ENCODE data around the gene SLC10A7.

The SLC10A7 gene

DNA sequence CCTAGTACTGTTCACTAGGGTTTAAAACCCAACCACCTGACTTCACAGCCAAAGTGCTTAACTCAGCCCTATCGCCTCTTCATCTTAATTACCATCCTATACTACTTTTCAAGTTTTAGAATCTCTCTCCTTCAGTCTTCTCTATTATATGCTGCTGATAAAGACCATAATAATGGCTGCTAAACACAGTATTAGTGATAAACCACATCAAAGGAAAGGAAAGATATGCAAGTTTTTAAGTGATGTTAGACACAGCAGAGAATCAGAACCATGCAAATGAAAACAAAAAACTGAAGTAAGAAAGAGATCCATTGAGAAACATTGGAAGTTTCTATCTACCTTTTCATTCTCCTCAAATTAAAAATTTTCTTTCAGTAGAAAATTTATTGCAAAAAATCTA is 206.6 kb downstream of the SLC10A7 start:
- DNase-seq (ENCODE audit: low read depth in 1 of 2, low spot score in 1 of 2) = no peak

DNA sequence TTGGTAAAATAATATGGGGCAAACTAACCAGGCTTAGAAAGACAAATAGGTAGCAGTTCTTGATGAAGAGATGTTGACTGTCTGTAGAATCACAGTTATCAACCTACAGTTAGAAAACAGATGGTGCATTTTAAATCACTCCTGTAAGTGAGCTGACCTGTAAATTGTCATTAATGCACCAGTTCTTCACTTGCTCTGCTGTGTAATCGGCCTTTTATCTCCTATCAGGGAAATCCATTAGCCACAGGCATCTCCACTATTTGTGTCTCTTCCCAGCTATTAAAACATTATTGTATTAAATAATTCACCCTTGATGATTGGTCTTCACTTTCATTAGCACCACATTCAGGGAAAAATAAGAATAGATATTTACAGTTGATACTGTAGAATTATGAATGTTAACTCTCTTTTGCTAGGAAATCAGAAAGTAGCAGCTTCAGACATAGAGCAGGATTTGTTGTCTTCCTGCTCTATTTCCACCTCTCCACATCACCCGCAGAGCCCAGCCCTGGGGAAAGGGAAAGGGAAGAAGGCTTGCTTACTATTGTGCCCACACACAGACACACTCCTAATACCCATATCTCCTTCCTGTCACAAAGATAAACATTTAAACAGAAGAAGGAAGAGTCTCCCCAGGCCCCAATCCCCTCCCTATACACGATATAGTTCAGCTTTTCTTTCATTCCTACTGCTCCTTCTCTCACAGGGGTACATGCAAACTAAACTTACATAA is 210.3 kb downstream of the SLC10A7 start:
- no peak for DNase-seq (ENCODE audit: low read depth in 1 of 2, low spot score in 1 of 2)

DNA sequence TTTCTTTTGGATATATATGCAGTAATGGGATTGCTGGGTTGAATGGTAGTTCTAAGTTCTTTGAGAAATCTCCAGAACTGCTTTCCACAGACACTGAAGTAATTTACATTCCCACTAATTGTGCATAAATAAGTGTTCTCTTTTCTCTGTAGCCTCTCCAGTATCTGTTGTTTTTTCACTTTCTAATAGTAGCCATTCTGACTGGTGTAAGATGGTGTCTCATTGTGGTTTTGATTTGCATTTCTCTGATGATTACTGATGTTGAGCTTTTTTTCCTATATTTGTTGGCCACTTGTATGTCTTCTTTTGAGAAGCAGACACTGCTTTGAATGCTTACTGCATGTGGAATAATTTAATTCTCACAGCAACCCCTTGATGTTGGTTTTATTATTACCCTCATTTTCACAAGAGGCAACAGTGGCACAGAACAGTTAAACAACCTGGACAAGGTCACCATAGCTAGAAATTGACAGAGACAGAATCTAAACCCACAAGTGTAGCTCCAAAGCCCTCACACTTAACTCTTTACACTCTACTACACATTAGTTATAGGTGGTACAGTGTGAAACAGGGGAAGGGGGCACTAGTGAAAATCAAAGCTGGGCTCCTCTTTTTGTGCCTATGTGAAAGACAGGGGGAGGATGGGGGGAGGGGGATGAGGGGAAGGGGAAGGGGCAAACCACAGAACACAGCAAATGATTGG is 211.3 kb downstream of the SLC10A7 start:
- no peak for DNase-seq (ENCODE audit: low read depth in 1 of 2, low spot score in 1 of 2)

DNA sequence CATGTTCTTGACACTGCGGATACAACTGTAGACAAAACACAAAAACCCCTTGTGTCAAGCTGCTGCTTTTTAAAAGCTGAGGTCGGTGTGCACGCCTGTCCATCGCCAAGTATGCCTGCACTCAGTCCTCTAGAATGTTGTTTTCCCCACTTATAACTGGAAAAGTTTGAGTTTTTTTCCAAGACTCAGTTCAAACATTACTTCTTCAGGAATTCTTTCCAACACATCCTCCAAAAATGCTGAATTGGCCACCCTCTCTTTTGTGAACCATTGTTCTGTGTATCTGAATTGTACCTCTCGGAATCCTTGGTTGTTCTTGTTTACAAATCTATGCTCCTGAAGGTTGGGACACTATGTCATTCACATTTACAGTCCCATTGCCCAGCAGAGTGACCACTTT is 212.8 kb downstream of the SLC10A7 start:
- no peak for DNase-seq (ENCODE audit: low read depth in 1 of 2, low spot score in 1 of 2)

DNA sequence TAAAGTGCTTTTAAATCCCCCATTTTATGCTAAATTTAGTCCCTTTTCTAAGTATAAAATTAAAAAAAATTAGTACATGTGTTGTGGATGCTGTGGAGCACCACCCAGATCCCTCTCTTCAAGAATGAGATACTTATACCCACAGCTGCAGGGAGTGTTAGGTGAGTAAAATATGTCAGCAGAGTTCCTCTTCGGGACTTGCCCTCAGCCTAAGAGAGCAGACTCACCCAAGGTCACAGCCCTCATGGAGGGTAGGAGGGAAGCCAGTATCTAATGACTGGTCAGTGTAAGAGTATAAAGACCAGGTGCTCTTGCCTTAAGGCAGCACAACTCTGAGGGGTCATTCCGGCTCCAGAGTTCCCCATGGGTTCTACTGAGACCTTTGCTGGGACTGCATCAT is 218.9 kb downstream of the SLC10A7 start:
- no peak for DNase-seq (ENCODE audit: low read depth in 1 of 2, low spot score in 1 of 2)

DNA sequence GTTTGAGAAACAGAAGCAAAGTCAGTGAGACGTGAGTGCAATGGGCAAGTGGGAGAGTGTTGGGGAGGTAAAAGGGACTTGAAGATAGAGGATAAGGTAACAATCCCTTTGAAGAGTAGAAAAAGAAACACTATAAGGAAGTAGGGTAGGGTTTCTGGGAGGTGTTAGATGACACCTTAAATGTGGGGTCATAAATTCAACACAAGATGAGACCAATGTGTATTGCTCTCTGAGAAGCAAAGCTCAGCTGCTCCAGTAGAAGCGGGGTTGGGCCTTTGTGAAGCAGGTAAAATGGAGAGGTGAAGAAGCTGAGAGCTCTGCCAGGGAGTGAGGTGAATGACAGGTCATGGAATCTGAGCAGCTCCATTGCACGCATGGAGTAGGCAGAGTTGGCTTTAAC is 222.1 kb downstream of the SLC10A7 start:
- DNase-seq (ENCODE audit: low read depth in 1 of 2, low spot score in 1 of 2) = no peak

DNA sequence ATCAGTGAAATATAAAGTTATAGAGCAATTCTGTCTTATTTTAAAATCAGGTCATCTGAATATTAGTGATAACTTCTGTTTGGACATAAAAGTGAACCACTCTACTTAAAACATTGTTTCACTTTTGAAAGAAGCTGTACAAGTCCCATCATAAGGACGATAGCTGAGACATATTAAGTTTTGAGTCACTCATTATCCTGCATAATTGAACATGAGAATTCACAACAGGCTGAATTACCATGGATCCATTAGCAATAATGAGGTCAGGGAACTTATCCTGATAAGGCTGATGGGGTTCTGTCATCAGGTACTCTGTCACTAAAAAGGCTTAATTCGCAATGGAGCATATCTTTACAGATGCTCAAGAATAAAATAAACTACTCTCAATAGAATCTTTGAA is 227.0 kb downstream of the SLC10A7 start:
- no peak for DNase-seq (ENCODE audit: low read depth in 1 of 2, low spot score in 1 of 2)

DNA sequence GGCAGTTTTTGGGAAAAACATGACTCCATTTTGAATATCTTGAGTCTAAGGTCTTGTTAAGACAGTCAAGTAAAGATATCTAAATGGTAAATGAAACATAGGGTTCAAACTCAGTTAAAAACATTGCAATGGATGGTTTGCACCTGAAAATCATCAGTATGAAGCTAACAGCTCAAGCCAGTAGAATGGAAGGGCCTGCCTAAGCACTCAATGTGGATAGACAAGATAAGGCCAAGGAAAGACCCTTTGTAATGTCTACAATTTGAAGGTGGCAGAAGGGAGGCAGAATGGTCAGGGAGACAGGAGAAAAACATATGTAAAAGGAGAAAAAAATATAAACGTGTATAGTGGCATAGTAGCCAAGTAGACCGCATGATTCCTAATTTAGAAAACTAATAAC is 229.2 kb downstream of the SLC10A7 start:
- no peak for DNase-seq (ENCODE audit: low read depth in 1 of 2, low spot score in 1 of 2)

DNA sequence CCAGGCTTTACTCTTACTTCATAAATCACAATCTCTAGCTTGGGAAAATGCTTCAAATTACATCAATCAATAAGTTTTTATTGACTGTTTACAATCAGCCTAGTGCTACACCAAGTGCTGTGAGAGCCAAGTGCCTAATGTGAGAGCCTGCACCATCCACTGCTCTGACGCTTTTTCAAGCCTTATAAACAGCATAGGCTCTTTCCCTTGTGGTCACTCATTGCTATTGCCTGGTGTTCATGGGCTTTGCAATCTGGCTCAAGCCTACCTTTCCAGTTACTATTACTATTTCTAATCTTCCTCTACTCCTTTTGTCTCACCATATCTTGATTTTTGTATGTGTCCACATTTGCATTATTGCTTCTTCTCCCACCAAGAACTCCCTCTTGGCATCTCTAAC is 230.4 kb downstream of the SLC10A7 start:
- no peak for DNase-seq (ENCODE audit: low read depth in 1 of 2, low spot score in 1 of 2)

DNA sequence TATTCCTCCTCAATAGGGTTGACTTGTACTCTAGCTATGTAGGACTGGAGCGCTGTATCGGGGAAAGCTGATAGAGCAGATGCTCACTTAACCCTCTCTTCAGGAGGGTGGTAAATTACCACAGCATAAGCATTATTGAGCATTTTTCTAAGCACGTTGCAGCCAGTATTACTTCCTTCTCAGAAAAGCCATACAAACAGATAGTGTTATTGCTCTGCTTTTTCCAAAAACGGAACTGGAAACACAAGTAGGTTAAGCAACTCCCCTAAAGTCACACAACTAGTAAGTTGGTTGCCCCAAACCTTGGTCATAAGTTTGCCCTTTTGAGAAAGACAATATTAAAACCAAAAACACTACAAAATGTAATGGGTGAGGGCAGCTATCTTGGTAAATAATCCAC is 233.5 kb downstream of the SLC10A7 start:
- no peak for DNase-seq (ENCODE audit: low read depth in 1 of 2, low spot score in 1 of 2)

DNA sequence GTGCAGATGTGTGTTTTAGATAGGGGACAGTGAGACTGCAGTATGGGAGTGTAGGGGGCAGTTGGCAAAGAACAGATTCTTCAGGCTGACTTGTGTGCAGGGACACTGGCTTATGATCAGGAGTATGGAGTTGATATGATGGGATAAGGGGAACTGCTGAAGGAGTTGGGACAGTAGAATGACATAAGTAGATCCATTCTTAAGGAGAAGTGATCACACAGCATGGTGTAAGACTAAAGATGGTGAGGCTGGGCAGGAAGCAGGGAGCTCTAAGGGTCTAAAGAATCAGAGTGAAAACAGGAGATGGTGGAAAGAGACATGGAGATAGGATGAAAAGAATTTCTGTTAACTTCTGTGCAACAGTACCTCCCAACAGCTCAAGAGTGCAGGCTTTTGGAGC is 236.7 kb downstream of the SLC10A7 start:
- no peak for DNase-seq (ENCODE audit: low read depth in 1 of 2, low spot score in 1 of 2)

DNA sequence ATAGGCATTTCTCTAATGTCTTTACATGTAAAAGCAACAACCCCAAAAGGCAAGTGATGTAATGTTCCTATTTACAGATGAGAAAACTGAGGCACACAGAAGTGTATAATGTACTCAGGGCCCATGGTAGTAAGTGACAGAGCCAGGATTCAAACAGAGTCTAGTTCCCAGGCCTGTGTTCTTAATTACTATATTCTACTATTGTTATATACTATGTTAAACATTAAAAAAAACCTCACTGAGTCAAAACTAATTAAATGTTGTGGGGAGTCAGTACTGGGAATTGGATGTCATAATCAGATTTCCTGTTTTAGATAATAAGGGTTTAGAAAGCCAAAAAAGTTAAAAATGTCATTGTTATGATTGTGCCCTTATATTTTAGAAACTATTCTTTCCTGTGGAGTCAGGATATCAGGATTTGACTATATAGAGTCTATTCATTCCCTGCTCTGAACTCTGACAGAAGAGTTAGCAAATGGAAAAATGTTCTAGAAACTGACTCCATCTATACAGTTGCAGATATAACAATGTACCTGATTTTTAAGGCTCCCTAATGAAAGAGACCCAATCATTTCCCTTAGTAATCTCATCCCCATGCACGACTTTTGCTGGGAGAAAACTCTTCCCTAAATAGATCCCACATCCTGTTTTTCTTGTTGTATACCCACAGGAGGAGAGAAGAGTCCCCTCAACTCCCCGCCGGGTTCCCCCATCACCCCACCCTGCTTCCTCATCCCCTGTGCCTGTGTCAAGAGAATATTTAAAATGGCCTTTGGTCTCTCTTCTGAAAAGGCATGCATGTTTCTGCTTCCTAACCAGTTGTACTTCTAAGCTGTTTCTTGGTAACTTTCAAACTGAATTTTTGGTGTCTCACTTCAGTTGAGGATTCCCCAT is 237.7 kb downstream of the SLC10A7 start:
- DNase-seq (ENCODE audit: low read depth in 1 of 2, low spot score in 1 of 2) = no peak

DNA sequence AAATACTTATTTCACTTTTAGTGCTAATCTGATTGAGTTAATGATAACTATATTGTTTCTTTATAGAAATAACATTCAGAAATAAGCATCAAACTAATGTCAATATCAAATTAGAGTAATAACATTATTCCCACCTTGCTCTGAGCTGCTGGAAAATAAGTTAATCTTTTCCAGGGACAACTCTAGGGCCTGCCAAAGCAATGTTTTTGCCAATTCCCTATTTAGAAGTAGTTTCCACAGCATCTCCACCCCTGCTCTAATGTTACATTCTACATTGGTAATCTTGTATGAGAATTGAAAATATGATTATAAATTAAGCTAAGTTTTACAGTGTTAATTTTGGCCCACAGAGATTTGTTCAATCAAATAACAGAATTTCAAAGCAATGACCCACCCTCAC is 239.1 kb downstream of the SLC10A7 start:
- no peak for DNase-seq (ENCODE audit: low read depth in 1 of 2, low spot score in 1 of 2)

DNA sequence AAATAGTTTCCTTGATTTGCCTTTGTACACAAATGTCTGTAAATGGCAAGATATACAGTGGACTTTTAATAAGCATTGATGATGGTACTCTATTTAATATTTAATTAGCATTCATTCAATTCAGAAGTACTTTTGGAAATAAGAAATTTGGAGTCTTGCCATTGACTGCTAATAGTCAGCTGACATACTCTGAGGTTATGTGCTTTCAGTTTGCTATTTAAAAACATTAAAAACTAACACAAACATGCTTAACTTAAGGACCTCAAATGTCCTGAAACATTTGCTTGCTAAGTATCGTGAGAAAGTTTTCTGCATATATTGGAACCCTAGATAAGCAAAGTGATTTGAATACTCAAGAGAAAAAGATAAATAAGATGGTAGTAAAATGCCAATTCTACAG is 242.8 kb downstream of the SLC10A7 start:
- DNase-seq (ENCODE audit: low read depth in 1 of 2, low spot score in 1 of 2) = no peak

DNA sequence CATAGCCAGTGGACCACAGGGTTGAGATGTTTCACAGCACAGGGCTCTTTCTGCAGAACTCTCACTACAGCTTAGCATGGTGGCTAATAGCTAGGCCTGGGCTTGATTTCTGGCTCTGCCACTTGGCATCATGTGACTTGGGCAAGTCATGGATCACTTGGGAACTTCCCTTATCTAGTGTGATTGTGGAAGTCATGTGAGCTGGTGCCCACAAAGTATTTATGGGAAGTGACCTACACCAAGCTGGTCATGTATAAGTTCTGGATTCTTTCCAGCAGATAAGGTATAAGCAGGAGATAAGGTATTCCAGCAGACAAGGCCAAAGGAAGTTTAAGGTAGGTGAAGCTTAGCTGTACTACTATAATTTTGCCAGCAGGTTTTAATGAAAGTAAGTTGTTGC is 246.4 kb downstream of the SLC10A7 start:
- no peak for DNase-seq (ENCODE audit: low read depth in 1 of 2, low spot score in 1 of 2)

DNA sequence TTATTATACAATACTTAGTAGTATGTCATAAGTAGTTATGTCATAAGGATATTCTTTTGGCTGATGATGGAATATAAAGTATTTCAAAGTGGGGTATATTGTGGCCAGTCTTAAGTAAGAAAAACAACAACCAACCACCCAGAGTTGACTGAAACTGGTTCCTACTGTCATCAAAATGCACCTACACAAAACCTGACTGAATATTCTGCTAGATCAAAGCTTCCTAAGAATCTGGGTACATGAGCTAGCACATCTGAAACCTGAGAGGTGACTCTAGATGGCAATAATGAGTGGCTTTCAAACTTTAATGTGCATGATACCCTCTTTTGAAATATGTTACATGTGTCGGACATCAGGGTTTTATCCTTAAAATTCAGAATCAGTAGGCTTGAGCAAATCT is 247.0 kb downstream of the SLC10A7 start:
- no peak for DNase-seq (ENCODE audit: low read depth in 1 of 2, low spot score in 1 of 2)

DNA sequence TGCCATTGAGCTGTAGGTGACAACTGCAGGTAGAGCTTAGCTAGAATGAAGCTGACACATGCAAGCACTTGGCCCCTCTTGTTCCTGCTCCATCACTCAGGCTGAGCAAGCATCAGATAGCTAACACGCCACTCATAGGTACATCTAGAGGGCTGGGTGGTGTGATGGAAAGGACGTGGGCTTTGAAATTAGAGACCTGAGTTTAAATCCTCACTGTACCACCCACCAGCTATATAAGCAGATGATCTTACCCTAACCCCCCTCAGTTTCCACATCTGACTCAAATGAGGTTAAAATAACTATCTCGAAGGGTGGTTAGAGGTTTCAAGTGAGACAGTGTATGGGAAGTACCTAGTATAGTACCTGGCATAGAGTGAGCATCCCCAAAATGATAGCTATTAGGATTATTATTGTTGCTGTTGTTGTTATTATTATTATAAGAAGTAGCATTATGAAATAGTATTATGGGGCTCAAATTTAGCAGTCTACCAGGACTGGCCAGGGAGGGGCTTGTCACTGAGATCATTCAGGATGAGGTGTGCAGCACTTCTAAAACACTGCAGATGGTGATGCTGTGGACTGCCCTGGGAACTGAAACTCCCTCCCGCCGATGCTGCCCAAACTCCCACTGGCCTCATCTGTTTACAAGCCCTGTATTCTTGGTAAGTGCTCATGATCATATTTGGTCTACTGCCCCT is 248.4 kb downstream of the SLC10A7 start:
- no peak for DNase-seq (ENCODE audit: low read depth in 1 of 2, low spot score in 1 of 2)

DNA sequence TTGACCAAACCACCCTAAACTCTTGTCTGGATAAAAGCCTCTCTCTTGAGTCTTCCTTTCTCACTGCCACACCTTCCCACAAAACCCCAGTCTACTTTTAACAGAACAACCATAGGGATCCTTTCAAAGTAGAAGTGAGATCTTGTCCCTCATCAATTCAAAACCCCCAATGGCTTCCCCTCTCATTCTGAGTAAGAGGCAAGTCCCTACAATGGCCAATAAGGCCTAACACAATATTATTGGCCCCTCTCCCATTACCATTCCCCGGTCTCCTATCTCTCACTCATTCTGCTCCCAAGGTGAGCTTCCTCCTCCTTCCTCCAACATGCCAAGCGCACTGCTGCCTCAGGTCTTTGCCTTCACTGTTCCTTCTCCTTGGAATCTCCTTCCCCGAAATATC is 250.3 kb downstream of the SLC10A7 start:
- DNase-seq (ENCODE audit: low read depth in 1 of 2, low spot score in 1 of 2) = no peak

DNA sequence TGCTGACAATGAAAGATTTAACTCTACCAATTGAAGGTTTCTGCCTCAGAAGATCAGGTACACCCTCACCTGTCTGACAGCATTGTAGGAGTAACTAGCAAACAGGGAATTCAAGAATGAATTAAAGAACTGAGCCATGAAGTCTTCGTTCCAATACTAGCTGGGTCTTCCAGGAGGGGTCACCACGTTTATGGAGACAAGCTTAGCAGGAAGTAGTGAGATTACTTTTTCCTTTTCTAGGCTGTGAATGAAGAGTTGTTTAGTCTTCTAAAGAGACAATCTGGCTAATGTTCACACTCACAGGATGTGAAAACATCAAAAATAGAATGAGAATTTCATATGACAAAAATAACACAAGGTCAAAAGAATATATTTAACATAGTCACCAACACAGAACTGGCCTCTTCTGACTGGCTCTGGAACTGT is 252.5 kb downstream of the SLC10A7 start:
- DNase-seq (ENCODE audit: low read depth in 1 of 2, low spot score in 1 of 2) = no peak

DNA sequence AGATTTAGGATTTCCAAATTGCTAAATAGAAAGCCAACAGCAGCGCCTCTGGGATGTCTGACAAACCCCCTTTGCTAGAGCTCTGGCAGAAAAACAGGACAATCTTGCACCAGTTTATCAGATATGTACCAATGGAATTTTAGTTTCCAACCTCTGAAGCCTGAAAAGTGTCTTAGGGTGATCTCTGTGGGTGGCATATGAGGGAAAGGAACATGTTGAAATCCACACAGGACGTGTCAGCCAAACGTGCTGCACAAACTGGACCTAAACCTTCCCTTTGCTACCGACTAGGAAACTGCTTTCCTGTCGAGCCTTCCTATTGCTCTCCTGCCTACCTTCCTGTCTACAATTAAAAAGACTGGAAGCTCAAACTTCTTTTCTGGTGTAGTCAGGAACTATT is 253.9 kb downstream of the SLC10A7 start:
- no peak for DNase-seq (ENCODE audit: low read depth in 1 of 2, low spot score in 1 of 2)

DNA sequence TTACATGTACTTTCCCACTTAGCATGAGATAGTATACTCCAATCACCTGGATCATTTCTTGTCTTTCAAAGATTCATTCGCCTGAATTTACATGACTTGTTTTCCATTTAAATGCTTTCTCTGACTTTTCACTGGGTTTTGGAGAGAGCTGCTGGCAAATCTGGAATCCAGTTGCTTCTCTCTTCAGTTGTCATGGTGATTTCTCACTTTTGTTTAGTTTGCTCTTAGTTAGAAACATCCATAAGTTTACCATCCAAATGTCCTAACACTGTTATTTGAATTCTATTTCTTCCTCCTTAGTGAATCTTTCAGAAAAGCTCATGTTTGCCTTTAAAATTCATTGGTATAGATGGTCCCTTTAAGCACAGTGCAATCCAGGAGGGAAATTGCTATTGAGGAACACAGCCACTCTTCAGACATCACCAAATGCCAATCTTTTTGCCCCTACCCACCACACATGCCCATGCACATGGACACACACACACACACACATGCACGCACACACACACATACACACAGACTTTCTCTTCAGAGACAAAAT is 255.7 kb downstream of the SLC10A7 start:
- no peak for DNase-seq (ENCODE audit: low read depth in 1 of 2, low spot score in 1 of 2)

Data from activated T-helper 1 cell treated with anti-CD3 and anti-CD28 coated beads, Interleukin-2, amount 50 U/mL, for 16 hours (primary cell).